HEK293 (cell line): ENCODE measurements around the gene HRC.

Source experiments
- GLI4 ChIP-seq: fragments of 450-650 bp; formaldehyde crosslinking; IDR thresholded peaks from 2 replicates; pipeline ENCODE4 v1.5.1; 2016; ENCODE audit warnings: missing biosample characterization, missing genetic modification characterization
- GLIS1 ChIP-seq: fragments of 450-650 bp; formaldehyde crosslinking; IDR thresholded peaks from 2 replicates; pipeline ENCODE4 v1.5.1; 2016; ENCODE audit warnings: missing biosample characterization, missing genetic modification characterization
- GLIS2 ChIP-seq: fragments of 450-650 bp; formaldehyde crosslinking; IDR thresholded peaks from 2 replicates; pipeline ENCODE4 v1.5.1; 2016; ENCODE audit warnings: missing biosample characterization, missing genetic modification characterization
- HIC1 ChIP-seq: fragments of 450-650 bp; formaldehyde crosslinking; IDR thresholded peaks from 2 replicates; pipeline ENCODE4 v1.5.1; 2016; ENCODE audit warnings: missing biosample characterization, missing genetic modification characterization
- KLF16 ChIP-seq: fragments of 450-650 bp; formaldehyde crosslinking; IDR thresholded peaks from 2 replicates; pipeline ENCODE4 v1.5.1; 2017; ENCODE audit warnings: missing biosample characterization, missing genetic modification characterization
- KLF9 ChIP-seq: fragments of 450-650 bp; formaldehyde crosslinking; IDR thresholded peaks from 2 replicates; pipeline ENCODE4 v1.5.1; 2016; ENCODE audit warnings: missing biosample characterization, missing genetic modification characterization, low read depth
- OVOL3 ChIP-seq: fragments of 450-650 bp; formaldehyde crosslinking; IDR thresholded peaks from 2 replicates; pipeline ENCODE4 v1.5.1; 2016; ENCODE audit warnings: missing biosample characterization, missing genetic modification characterization
- PATZ1 ChIP-seq: fragments of 450-650 bp; formaldehyde crosslinking; IDR thresholded peaks from 2 replicates; pipeline ENCODE4 v1.5.1; 2016; ENCODE audit warnings: missing biosample characterization, missing genetic modification characterization
- SCRT1 ChIP-seq: fragments of 450-650 bp; formaldehyde crosslinking; IDR thresholded peaks from 2 replicates; pipeline ENCODE4 v1.5.1; 2016; ENCODE audit warnings: missing biosample characterization, missing genetic modification characterization, borderline replicate concordance
- SP2 ChIP-seq: fragments of 450-650 bp; formaldehyde crosslinking; IDR thresholded peaks from 2 replicates; pipeline ENCODE4 v1.5.1; 2016; ENCODE audit warnings: missing biosample characterization, missing genetic modification characterization
- TRIM28 ChIP-seq: IDR thresholded peaks from 2 replicates; pipeline ENCODE4 v1.6.1; 2011; ENCODE audit warnings: low read length, control low read depth, borderline replicate concordance
- ZBTB17 ChIP-seq: fragments of 450-650 bp; formaldehyde crosslinking; IDR thresholded peaks from 2 replicates; pipeline ENCODE4 v1.5.1; 2016; ENCODE audit warnings: missing biosample characterization, missing genetic modification characterization
- ZBTB20 ChIP-seq: fragments of 450-650 bp; formaldehyde crosslinking; IDR thresholded peaks from 2 replicates; pipeline ENCODE4 v1.5.1; 2016; ENCODE audit warnings: missing biosample characterization, missing genetic modification characterization
- ZBTB21 ChIP-seq: fragments of 450-650 bp; formaldehyde crosslinking; IDR thresholded peaks from 2 replicates; pipeline ENCODE4 v1.5.1; 2017; ENCODE audit warnings: missing biosample characterization, missing genetic modification characterization
- ZBTB26 ChIP-seq: fragments of 450-650 bp; formaldehyde crosslinking; optimal IDR thresholded peaks from 2 replicates; pipeline ENCODE3; 2016; ENCODE audit warnings: missing biosample characterization, mild to moderate bottlenecking, missing genetic modification characterization
- ZBTB48 ChIP-seq: fragments of 450-650 bp; formaldehyde crosslinking; IDR thresholded peaks from 2 replicates; pipeline ENCODE4 v1.5.1; 2016; ENCODE audit warnings: missing biosample characterization, missing genetic modification characterization
- ZFP3 ChIP-seq: fragments of 450-650 bp; formaldehyde crosslinking; IDR thresholded peaks from 2 replicates; pipeline ENCODE4 v1.5.1; 2016; ENCODE audit warnings: low read depth, missing biosample characterization, missing genetic modification characterization
- ZNF18 ChIP-seq: fragments of 450-650 bp; formaldehyde crosslinking; IDR thresholded peaks from 2 replicates; pipeline ENCODE4 v1.5.1; 2016; ENCODE audit warnings: missing biosample characterization, missing genetic modification characterization
- ZNF184 ChIP-seq: fragments of 450-650 bp; IDR thresholded peaks from 2 replicates; pipeline ENCODE4 v1.5.1; 2018; ENCODE audit warnings: missing biosample characterization, mild to moderate bottlenecking, missing genetic modification characterization
- ZNF223 ChIP-seq: fragments of 450-650 bp; formaldehyde crosslinking; IDR thresholded peaks from 2 replicates; pipeline ENCODE4 v1.5.1; 2016; ENCODE audit warnings: missing biosample characterization, missing genetic modification characterization
- ZNF23 ChIP-seq: fragments of 450-650 bp; formaldehyde crosslinking; IDR thresholded peaks from 2 replicates; pipeline ENCODE4 v1.5.1; 2016; ENCODE audit warnings: missing biosample characterization, missing genetic modification characterization, borderline replicate concordance
- ZNF24 ChIP-seq: fragments of 450-650 bp; formaldehyde crosslinking; IDR thresholded peaks from 2 replicates; pipeline ENCODE4 v1.5.1; 2016; ENCODE audit warnings: missing biosample characterization, missing genetic modification characterization
- ZNF324 ChIP-seq: fragments of 450-650 bp; formaldehyde crosslinking; IDR thresholded peaks from 2 replicates; pipeline ENCODE4 v1.5.1; 2016; ENCODE audit warnings: missing biosample characterization, missing genetic modification characterization
- ZNF335 ChIP-seq: fragments of 450-650 bp; formaldehyde crosslinking; conservative IDR thresholded peaks from 2 replicates; pipeline ENCODE4 v1.5.1; 2016; ENCODE audit warnings: missing biosample characterization, missing genetic modification characterization
- ZNF391 ChIP-seq: fragments of 450-650 bp; formaldehyde crosslinking; IDR thresholded peaks from 2 replicates; pipeline ENCODE4 v1.5.1; 2016; ENCODE audit warnings: low read depth, missing biosample characterization, missing genetic modification characterization, borderline replicate concordance
- ZNF394 ChIP-seq: fragments of 450-650 bp; formaldehyde crosslinking; IDR thresholded peaks from 2 replicates; pipeline ENCODE4 v1.5.1; 2016; ENCODE audit warnings: missing biosample characterization, missing genetic modification characterization, mild to moderate bottlenecking, moderate library complexity, borderline replicate concordance
- ZNF404 ChIP-seq: fragments of 450-650 bp; formaldehyde crosslinking; IDR thresholded peaks from 2 replicates; pipeline ENCODE4 v1.5.1; 2017; ENCODE audit warnings: missing biosample characterization, missing genetic modification characterization
- ZNF560 ChIP-seq: fragments of 450-650 bp; formaldehyde crosslinking; IDR thresholded peaks from 2 replicates; pipeline ENCODE4 v1.5.1; 2017; ENCODE audit warnings: missing biosample characterization, missing genetic modification characterization, borderline replicate concordance
- ZNF580 ChIP-seq: fragments of 450-650 bp; formaldehyde crosslinking; IDR thresholded peaks from 2 replicates; pipeline ENCODE4 v1.5.1; 2016; ENCODE audit warnings: missing biosample characterization, missing genetic modification characterization
- ZNF629 ChIP-seq: fragments of 450-650 bp; formaldehyde crosslinking; IDR thresholded peaks from 2 replicates; pipeline ENCODE4 v1.5.1; 2017; ENCODE audit warnings: missing biosample characterization, missing genetic modification characterization
- ZNF654 ChIP-seq: fragments of 450-650 bp; formaldehyde crosslinking; IDR thresholded peaks from 2 replicates; pipeline ENCODE4 v1.5.1; 2016; ENCODE audit warnings: low read depth, missing biosample characterization, missing genetic modification characterization
- ZNF785 ChIP-seq: fragments of 450-650 bp; formaldehyde crosslinking; IDR thresholded peaks from 2 replicates; pipeline ENCODE4 v1.5.1; 2016; ENCODE audit warnings: missing biosample characterization, missing genetic modification characterization
- ZXDB ChIP-seq: fragments of 450-650 bp; formaldehyde crosslinking; IDR thresholded peaks from 2 replicates; pipeline ENCODE4 v1.5.1; 2016; ENCODE audit warnings: missing biosample characterization, missing genetic modification characterization

The HRC gene

GRCh38 chr19:49145573-49146407 is 9.4 kb downstream of the HRC start (continued):
- peak; percentile 79 for TF ChIP-seq PATZ1
- peak; percentile 53 for TF ChIP-seq ZBTB26
- TF ChIP-seq HIC1 (tag by site-specific recombination), result 0 out of 2 replicates have a peak, but pooled peaks have one; percentile 19
- no peak for TF ChIP-seq ZNF223 (tag by site-specific recombination)
- TF ChIP-seq ZNF394, result peak; percentile 45; the same call in 1 of the 2 replicates
- TF ChIP-seq ZNF404 (tag by site-specific recombination), result no peak
- TF ChIP-seq ZNF560 (tag by site-specific recombination), result no peak
- TF ChIP-seq GLIS2 (tag by site-specific recombination), result peak; percentile 88
- peak; percentile 28; the same call in 1 of the 2 replicates for TF ChIP-seq ZBTB20 (tag by site-specific recombination)
- TF ChIP-seq ZNF629 (tag by site-specific recombination), result peak; percentile 71
- TF ChIP-seq ZNF24, result 0 out of 2 replicates have a peak, but pooled peaks have one; percentile 31
- no peak for TF ChIP-seq ZFP3
- 0 out of 2 replicates have a peak, but pooled peaks have one; percentile 43 for TF ChIP-seq KLF16 (tag by site-specific recombination)
- no peak for TF ChIP-seq GLI4
- TF ChIP-seq ZNF785 (tag by site-specific recombination), result peak; percentile 60; the same call in 1 of the 2 replicates
- TF ChIP-seq ZNF391 (tag by site-specific recombination), result peak; percentile 65; the same call in 1 of the 2 replicates
- peak; percentile 69 for TF ChIP-seq GLIS1 (tag by site-specific recombination)
- TF ChIP-seq ZNF23 (tag by site-specific recombination), result no peak
- TF ChIP-seq OVOL3, result no peak
- peak; percentile 82 for TF ChIP-seq KLF9 (tag by site-specific recombination)
- no peak for TF ChIP-seq ZNF184 (tag by site-specific recombination)
- TF ChIP-seq ZNF654 (tag by site-specific recombination), result peak; percentile 61
- TF ChIP-seq ZBTB48 (tag by site-specific recombination), result peak; percentile 96
- TF ChIP-seq SCRT1 (tag by site-specific recombination), result peak; percentile 86; the same call in 1 of the 2 replicates
- no peak for TF ChIP-seq ZNF18 (tag by site-specific recombination)
- TF ChIP-seq TRIM28, result no peak
- TF ChIP-seq ZBTB21, result peak; percentile 84
- 0 out of 2 replicates have a peak, but pooled peaks have one; percentile 28 for TF ChIP-seq ZNF324 (tag by site-specific recombination)
- TF ChIP-seq SP2 (tag by site-specific recombination), result peak; percentile 28
- peak; percentile 80 for TF ChIP-seq ZXDB (tag by site-specific recombination)
- TF ChIP-seq ZNF580 (tag by site-specific recombination), result 0 out of 2 replicates have a peak, but pooled peaks have one; percentile 33
- TF ChIP-seq ZNF335 (tag by site-specific recombination), result peak; percentile 64
- TF ChIP-seq ZBTB17 (tag by site-specific recombination), result peak; percentile 71
